HCT116 (cell line): Measurements from ENCODE around the gene MUC3A. TPM values are rescaled to one million over a fixed set of nuclear protein-coding genes. Genes with fewer than 3 reads are reported as not detected.

Experiments used
- ATAC-seq: fragments of 200-7000 bp; cut with Tn5 transposase; 2 replicates; pipeline ENCODE4 v1.9.1; 2020; ENCODE audit warnings: mild to moderate bottlenecking, moderate library complexity
- BruUV-seq: library from RNA; stranded (reverse); fragments of 400-500 nt; replicated peaks from 2 replicates; lab custom pipeline; 2021; lab: Mats Ljungman, UMichigan
- CTCF ChIA-PET: fragments of 300-600 bp; sonication (Branson Sonifier 250); formaldehyde crosslinking; loops from one replicate; lab custom pipeline; 2021; ENCODE audit warnings: antibody characterized with exemption; lab: Charles Lee
- POLR2A ChIA-PET: fragments of 300-600, 350-600 bp; sonication (Branson Sonifier 250); formaldehyde crosslinking; loops from one replicate; lab custom pipeline; 2021; ENCODE audit warnings: antibody characterized with exemption; lab: Charles Lee
- RAD21 ChIA-PET, 2 experiments: fragments of 300-600 bp; sonication (Branson Sonifier 250); formaldehyde crosslinking; loops; one replicate each; lab custom pipeline; 2023; ENCODE audit warnings: low total read pairs in 2 of 2; ENCODE audit not compliant: uncharacterized antibody in 2 of 2, unreplicated experiment in 2 of 2, low non-redundant PET in 1 of 2; lab: Charles Lee
- DNase-seq: peaks from one replicate; pipeline ENCODE4 v3.0.0-alpha.2; 2010; ENCODE audit warnings: low read depth, low spot score
- H2AFZ ChIP-seq: fragments of 200-600 bp; shearing (Covaris generic), sonication (generic); 2 replicates; pipeline ENCODE4 v1.6.1; 2017; ENCODE audit warnings: low read depth, mixed run types, mixed read lengths, antibody characterized with exemption, low read length; ENCODE audit not compliant: poor library complexity, severe bottlenecking
- H3K27ac ChIP-seq: 2 replicates; pipeline ENCODE4 v1.5.1; 2012; ENCODE audit warnings: low read depth, low read length
- H3K27me3 ChIP-seq: fragments of 200-600 bp; sonication (generic); 2 replicates; pipeline ENCODE4 v1.6.1; 2016; ENCODE audit warnings: mixed run types, low read length, mixed read lengths; ENCODE audit not compliant: insufficient read depth
- H3K36me3 ChIP-seq, 2 experiments: fragments of 200-500 bp in 1 of 2; fragments of 200-600 bp in 1 of 2; sonication (Bioruptor generic) in 1 of 2; sonication (generic) in 1 of 2; 2 replicates each; pipeline versions ENCODE4 v1.5.1 to v1.6.1; 2014 to 2016; ENCODE audit warnings: low read length in 2 of 2, inconsistent platforms in 1 of 2, mixed read lengths in 1 of 2, mixed run types in 1 of 2; ENCODE audit not compliant: insufficient read depth in 2 of 2, control insufficient read depth in 1 of 2
- H3K4me1 ChIP-seq, 2 experiments: fragments of 200-600 bp in 1 of 2; sonication (generic) in 1 of 2; 2 replicates each; pipeline versions ENCODE4 v1.5.1 to v1.6.1; 2012 to 2017; ENCODE audit warnings: low read length in 2 of 2, inconsistent platforms in 1 of 2, mild to moderate bottlenecking in 1 of 2, mixed read lengths in 1 of 2, mixed run types in 1 of 2, moderate library complexity in 1 of 2; ENCODE audit not compliant: insufficient read depth in 2 of 2, control insufficient read depth in 1 of 2
- H3K4me2 ChIP-seq: fragments of 200-600 bp; sonication (generic); 2 replicates; pipeline ENCODE4 v1.6.1; 2017; ENCODE audit warnings: mixed run types, low read length, mixed read lengths
- H3K4me3 ChIP-seq, 2 experiments: fragments of 200-600 bp in 1 of 2; sonication (generic) in 1 of 2; replicated peaks in 1 of 2; 2 replicates each; pipeline ENCODE4 v1.5.1; 2011 to 2016; ENCODE audit warnings: low read length in 2 of 2, control low read depth in 1 of 2, low read depth in 1 of 2, mild to moderate bottlenecking in 1 of 2, mixed read lengths in 1 of 2, mixed run types in 1 of 2
- H3K79me2 ChIP-seq: fragments of 200-600 bp; sonication (generic); 2 replicates; pipeline ENCODE4 v1.6.1; 2017; ENCODE audit warnings: mild to moderate bottlenecking, mixed run types, low read length, moderate library complexity, mixed read lengths; ENCODE audit not compliant: insufficient read depth
- H3K9ac ChIP-seq: fragments of 200-600 bp; sonication (generic); 2 replicates; pipeline ENCODE4 v1.6.1; 2016; ENCODE audit warnings: low read length, mixed read lengths
- H3K9me2 ChIP-seq: fragments of 200-600 bp; sonication (generic), shearing (Covaris generic); 2 replicates; pipeline ENCODE4 v1.6.1; 2017; ENCODE audit warnings: mixed run types, mild to moderate bottlenecking, moderate library complexity; ENCODE audit not compliant: insufficient read depth
- H3K9me3 ChIP-seq, 2 experiments: fragments of 200-500 bp in 1 of 2; fragments of 200-600 bp in 1 of 2; sonication (Bioruptor generic) in 1 of 2; sonication (generic) in 1 of 2; 2 replicates each; pipeline ENCODE4 v1.6.1; 2014 to 2017; ENCODE audit warnings: low read length in 2 of 2, mixed read lengths in 2 of 2, inconsistent platforms in 1 of 2, low read depth in 1 of 2, mild to moderate bottlenecking in 1 of 2, mixed run types in 1 of 2, moderate library complexity in 1 of 2; ENCODE audit not compliant: control insufficient read depth in 1 of 2, insufficient read depth in 1 of 2
- H4K20me1 ChIP-seq: fragments of 200-600 bp; sonication (generic), shearing (Covaris generic); 2 replicates; pipeline ENCODE4 v1.6.1; 2017; ENCODE audit warnings: mixed run types, mild to moderate bottlenecking, moderate library complexity; ENCODE audit not compliant: insufficient read depth
- EGR1 ChIP-seq: IDR thresholded peaks from 2 replicates; pipeline ENCODE4 v1.6.1; 2012; ENCODE audit warnings: low read depth
- ELF1 ChIP-seq: IDR thresholded peaks from 2 replicates; pipeline ENCODE4 v1.6.1; 2012; ENCODE audit warnings: low read depth, borderline replicate concordance
- EZH2 ChIP-seq: fragments of 200-600 bp; sonication (generic); IDR thresholded peaks from 2 replicates; pipeline ENCODE4 v1.6.1; 2017; ENCODE audit warnings: antibody characterized with exemption, mixed run types
- EZH2phosphoT487 ChIP-seq: fragments of 200-600 bp; IDR thresholded peaks from 2 replicates; pipeline ENCODE4 v1.6.1; 2018; ENCODE audit warnings: antibody characterized with exemption, borderline replicate concordance
- POLR2A ChIP-seq: IDR thresholded peaks from 2 replicates; pipeline ENCODE4 v1.7.0; 2011; ENCODE audit warnings: borderline replicate concordance; ENCODE audit not compliant: insufficient read depth, insufficient read length; ENCODE audit errors: extremely low read depth
- RAD21 ChIP-seq: IDR thresholded peaks from 2 replicates; pipeline ENCODE4 v1.6.1; 2012; ENCODE audit warnings: low read depth, mild to moderate bottlenecking
- SIN3A ChIP-seq: IDR thresholded peaks from 2 replicates; pipeline ENCODE4 v1.6.1; 2012; ENCODE audit warnings: low read depth
- SP1 ChIP-seq: IDR thresholded peaks from 2 replicates; pipeline ENCODE4 v1.6.1; 2012; ENCODE audit warnings: low read depth
- SRF ChIP-seq: IDR thresholded peaks from 2 replicates; pipeline ENCODE4 v1.6.1; 2012; ENCODE audit warnings: low read depth
- TCF7L2 ChIP-seq: IDR thresholded peaks from 2 replicates; pipeline ENCODE4 v1.7.0; 2011; ENCODE audit warnings: borderline replicate concordance, inconsistent platforms; ENCODE audit not compliant: insufficient read depth, insufficient read length; ENCODE audit errors: extremely low read depth
- YY1 ChIP-seq: IDR thresholded peaks from 2 replicates; pipeline ENCODE4 v1.6.1; 2011; ENCODE audit warnings: low read length, low read depth, moderate library complexity, mild to moderate bottlenecking; ENCODE audit not compliant: insufficient replicate concordance; ENCODE audit errors: extremely low read depth
- ZNF274 ChIP-seq: fragments of 200-500 bp; sonication (Bioruptor generic); IDR thresholded peaks from 2 replicates; pipeline ENCODE4 v1.6.1; 2014; ENCODE audit warnings: mild to moderate bottlenecking, low read depth, low read length, inconsistent platforms
- intact Hi-C: fragments of 100-400 bp; cut with micrococcal nuclease; formaldehyde crosslinking; loops from 2 replicates; pipeline ENCODE4 v1.10.0; 2022
- total RNA-seq: library from RNA; stranded (reverse); gene quantifications from one replicate; pipeline ENCODE4 v1.2.1, GENCODE V29; 2021; ENCODE audit not compliant: unreplicated experiment
- TF ChIP-seq, protein P1 (sequence below): IDR thresholded peaks from 2 replicates; pipeline ENCODE4 v1.6.1; 2012; ENCODE audit warnings: low read depth
- TF ChIP-seq, protein P2 (sequence below): IDR thresholded peaks from 2 replicates; pipeline ENCODE4 v1.6.1; 2012

MUC3A gene
- total RNA-seq, 1 experiment from 2014 or later: 30.8 TPM

DNA sequence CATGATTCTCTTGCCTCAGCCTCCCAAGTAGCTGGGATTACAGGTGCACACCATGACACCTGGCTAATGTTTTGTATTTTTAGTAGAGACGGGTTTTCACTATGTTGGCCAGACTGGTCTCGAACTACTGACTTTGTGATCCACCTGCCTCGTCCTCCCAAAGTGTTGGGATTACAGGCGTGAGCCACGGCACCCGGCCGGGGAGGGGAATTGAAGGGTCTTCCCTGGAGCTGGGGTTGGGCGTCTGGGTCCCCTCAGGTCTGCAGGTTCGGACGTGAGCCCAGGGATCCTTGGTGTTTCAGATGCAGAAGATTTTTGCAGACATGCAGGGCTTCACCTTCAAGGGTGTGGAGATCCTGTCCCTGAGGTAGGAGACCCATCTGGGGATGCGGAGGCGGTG lies 14.1 kb downstream of the MUC3A start:
- ChIA-PET CTCF (no interaction called here), POLR2A (no interaction called here), RAD21 (no interaction called here)
- Histone ChIP-seq H3K4me3 (no peak overlapping the region), H3K27me3 (peaks cover 47% of the 10 kb centered on the region), H3K79me2 (no peaks in the 10 kb centered on the region), H2AFZ (no peak overlapping the region), H4K20me1 (no peaks in the 10 kb centered on the region), H3K9me3 (no peaks in the 10 kb centered on the region), H3K9me2 (no peaks in the 10 kb centered on the region), H3K4me2 (no peak overlapping the region), H3K36me3 (no peaks in the 10 kb centered on the region), H3K27ac (no peak overlapping the region), H3K9ac (no peak overlapping the region), H3K4me1 (peaks cover 6 to 23% of the 10 kb centered on the region in 2 experiments; a peak in 3 of 4 replicates)
- TF ChIP-seq POLR2A (no peak), SP1 (no peak), YY1 (no peak), EZH2 (no peak), TCF7L2 (no peak), RAD21 (no peak), EGR1 (no peak), SRF (no peak)
- DNase-seq (no peak), ATAC-seq (no peak)
- intact Hi-C loops: loop anchor here (10.0 kb wide), 1 partner anchor 231 kb away; no protein-coding TSS in a partner anchor
- no TSS peak for BruUV-seq

DNA sequence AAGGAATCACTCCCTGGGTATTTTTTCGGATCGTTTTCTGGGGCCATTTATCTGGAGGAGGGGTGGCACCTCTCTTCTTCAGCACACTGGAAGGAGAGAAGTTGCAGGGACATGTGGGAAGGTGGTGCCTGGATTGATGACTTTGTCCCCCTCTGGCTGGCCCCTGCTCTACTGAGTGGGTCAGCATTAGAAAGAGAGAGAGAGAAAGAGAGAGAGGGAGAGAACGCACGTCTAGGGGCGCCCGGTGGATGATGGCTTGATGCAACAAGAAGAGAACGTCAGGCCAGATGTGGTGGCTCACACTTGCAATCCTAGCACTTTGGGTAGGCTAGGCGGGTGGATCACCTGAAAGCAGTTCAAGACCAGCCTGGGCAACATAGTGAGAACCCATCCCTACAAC lies 14.5 kb downstream of the MUC3A start:
- no peak for DNase-seq
- H2AFZ ChIP-seq: no peak overlapping the region
- no peaks in the 10 kb centered on the region for H3K36me3 ChIP-seq
- no TSS peak for BruUV-seq
- no peak for ATAC-seq
- RAD21 ChIA-PET: no interaction called here
- H3K9ac ChIP-seq: no peak overlapping the region
- POLR2A ChIA-PET: no interaction called here
- no peaks in the 10 kb centered on the region for H4K20me1 ChIP-seq
- CTCF ChIA-PET: no interaction called here
- H3K4me2 ChIP-seq: no peak overlapping the region
- H3K4me3 ChIP-seq: no peak overlapping the region
- intact Hi-C loops: loop anchor here (10.0 kb wide), 1 partner anchor 231 kb away; no protein-coding TSS in a partner anchor
- H3K4me1 ChIP-seq: peaks cover 6 to 23% of the 10 kb centered on the region in 2 experiments; a peak in 3 of 4 replicates
- H3K79me2 ChIP-seq: no peaks in the 10 kb centered on the region
- TF ChIP-seq POLR2A: no peak
- TF ChIP-seq RAD21: no peak
- TF ChIP-seq ZNF274: no peak
- no peak for TF ChIP-seq SRF
- TF ChIP-seq, protein P1, sequence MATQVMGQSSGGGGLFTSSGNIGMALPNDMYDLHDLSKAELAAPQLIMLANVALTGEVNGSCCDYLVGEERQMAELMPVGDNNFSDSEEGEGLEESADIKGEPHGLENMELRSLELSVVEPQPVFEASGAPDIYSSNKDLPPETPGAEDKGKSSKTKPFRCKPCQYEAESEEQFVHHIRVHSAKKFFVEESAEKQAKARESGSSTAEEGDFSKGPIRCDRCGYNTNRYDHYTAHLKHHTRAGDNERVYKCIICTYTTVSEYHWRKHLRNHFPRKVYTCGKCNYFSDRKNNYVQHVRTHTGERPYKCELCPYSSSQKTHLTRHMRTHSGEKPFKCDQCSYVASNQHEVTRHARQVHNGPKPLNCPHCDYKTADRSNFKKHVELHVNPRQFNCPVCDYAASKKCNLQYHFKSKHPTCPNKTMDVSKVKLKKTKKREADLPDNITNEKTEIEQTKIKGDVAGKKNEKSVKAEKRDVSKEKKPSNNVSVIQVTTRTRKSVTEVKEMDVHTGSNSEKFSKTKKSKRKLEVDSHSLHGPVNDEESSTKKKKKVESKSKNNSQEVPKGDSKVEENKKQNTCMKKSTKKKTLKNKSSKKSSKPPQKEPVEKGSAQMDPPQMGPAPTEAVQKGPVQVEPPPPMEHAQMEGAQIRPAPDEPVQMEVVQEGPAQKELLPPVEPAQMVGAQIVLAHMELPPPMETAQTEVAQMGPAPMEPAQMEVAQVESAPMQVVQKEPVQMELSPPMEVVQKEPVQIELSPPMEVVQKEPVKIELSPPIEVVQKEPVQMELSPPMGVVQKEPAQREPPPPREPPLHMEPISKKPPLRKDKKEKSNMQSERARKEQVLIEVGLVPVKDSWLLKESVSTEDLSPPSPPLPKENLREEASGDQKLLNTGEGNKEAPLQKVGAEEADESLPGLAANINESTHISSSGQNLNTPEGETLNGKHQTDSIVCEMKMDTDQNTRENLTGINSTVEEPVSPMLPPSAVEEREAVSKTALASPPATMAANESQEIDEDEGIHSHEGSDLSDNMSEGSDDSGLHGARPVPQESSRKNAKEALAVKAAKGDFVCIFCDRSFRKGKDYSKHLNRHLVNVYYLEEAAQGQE: no peak
- TF ChIP-seq EZH2: no peak
- TF ChIP-seq SP1: no peak
- no peak for TF ChIP-seq SIN3A
- no peak for TF ChIP-seq ELF1
- TF ChIP-seq, protein P2, sequence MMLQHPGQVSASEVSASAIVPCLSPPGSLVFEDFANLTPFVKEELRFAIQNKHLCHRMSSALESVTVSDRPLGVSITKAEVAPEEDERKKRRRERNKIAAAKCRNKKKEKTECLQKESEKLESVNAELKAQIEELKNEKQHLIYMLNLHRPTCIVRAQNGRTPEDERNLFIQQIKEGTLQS: no peak
- no peak for TF ChIP-seq EZH2phosphoT487
- no peaks in the 10 kb centered on the region for H3K9me2 ChIP-seq
- peaks cover 46% of the 10 kb centered on the region for H3K27me3 ChIP-seq
- no peaks in the 10 kb centered on the region for H3K9me3 ChIP-seq
- no peak overlapping the region for H3K27ac ChIP-seq
